ENCODE results near the gene B3GALT5. TPM values are rescaled to one million over a fixed set of nuclear protein-coding genes. Genes with fewer than 3 reads are reported as not detected.

B3GALT5 gene
- total and polyA plus RNA-seq, 2 of the 4 experiments (the other 2 are of a cell fraction): 0.05 to 0.18 TPM

- Histone ChIP-seq H2AK5ac (ENCODE audit: low read depth, low read length) (no peak overlapping the region), H2AFZ (replicated peaks; ENCODE audit: low read length, poor library complexity) (no peak overlapping the region), H4K20me1 (ENCODE audit: insufficient read depth, low read length) (no peaks in the 10 kb centered on the region), H4K8ac (ENCODE audit: low read depth in 2 of 2, low read length in 2 of 2) (no peak overlapping the region), H2BK5ac (ENCODE audit: low read depth, low read length, poor library complexity, severe bottlenecking) (no peak overlapping the region), H3K23ac (ENCODE audit: low read depth, low read length) (no peak overlapping the region), H3K4ac (ENCODE audit: low read depth, low read length) (no peak overlapping the region), H2BK15ac (ENCODE audit: low read depth, low read length) (no peak overlapping the region), H3K27me3 (ENCODE audit: control insufficient read depth, insufficient read depth, low read length) (no peaks in the 10 kb centered on the region), H3K36me3 (ENCODE audit: control insufficient read depth, insufficient read depth, low read length) (no peaks in the 10 kb centered on the region), H3K18ac (ENCODE audit: low read depth, low read length) (no peak overlapping the region), H3K14ac (replicated peaks; ENCODE audit: low read depth, low read length) (no peak overlapping the region), H3K4me3 (ENCODE audit: insufficient read depth, low read depth, low read length) (no peak overlapping the region), H4K91ac (ENCODE audit: insufficient read depth, low read depth, low read length) (no peak overlapping the region), H2AK9ac (replicated peaks; ENCODE audit: low read depth, low read length, poor library complexity) (no peak overlapping the region), H2BK20ac (ENCODE audit: low read depth, low read length) (no peak overlapping the region), H2BK120ac (ENCODE audit: low read depth, low read length) (no peak overlapping the region), H3K4me2 (ENCODE audit: low read depth, low read length) (no peak overlapping the region), H3K27ac (ENCODE audit: insufficient read depth, low read length) (no peak overlapping the region), H3K56ac (ENCODE audit: extremely low read depth, insufficient read depth, low read length) (no peak overlapping the region), H3K9ac (ENCODE audit: low read depth, low read length) (no peak overlapping the region), H3K79me1 (ENCODE audit: low read depth in 1 of 2, low read length in 2 of 2) (no peaks in the 10 kb centered on the region), H4K5ac (ENCODE audit: low read depth, low read length) (no peak overlapping the region), H3K4me1 (ENCODE audit: control insufficient read depth, insufficient read depth, low read length) (no peaks in the 10 kb centered on the region), H3K9me3 (ENCODE audit: control insufficient read depth, insufficient read depth, low read length) (no peaks in the 10 kb centered on the region), H3K9me1 (ENCODE audit: insufficient read depth, low read length) (no peaks in the 10 kb centered on the region)
- no peak for ATAC-seq (ENCODE audit: low read depth)
- intact Hi-C loops (cut with micrococcal nuclease) (no loop called here), dilution Hi-C loops (cut with HindIII; ENCODE audit: low sequenced_read_pairs, unreplicated experiment) (no loop called here), in situ Hi-C loops (cut with MboI; ENCODE audit: low sequenced_read_pairs) (no loop called here)
- no peak for DNase-seq
- POLR2A ChIA-PET (ENCODE audit: unreplicated experiment): no interaction called here
- no CpG with 5 or more reads among the region's 3 CpGs for WGBS, 2 experiments (ENCODE audit: extremely low coverage in 2 of 2, insufficient read length in 1 of 2)
- CTCF ChIA-PET: interaction anchor here (0.6 kb wide), 1 partner anchor 190 kb away, joined by 5 read pairs; no protein-coding TSS in a partner anchor
- no TSS peak for BruUV-seq (replicated peaks)
- TF ChIP-seq RCOR1 (IDR thresholded peaks at IDR 0.05; ENCODE audit: insufficient replicate concordance, low read length): no peak
- TF ChIP-seq POLR2A (IDR thresholded peaks at IDR 0.05; ENCODE audit: low read depth, low read length): no peak
- TF ChIP-seq MAZ (IDR thresholded peaks at IDR 0.05; ENCODE audit: borderline replicate concordance, low read depth, low read length): no peak
- TF ChIP-seq RFX5 (IDR thresholded peaks at IDR 0.05; ENCODE audit: low read depth, low read length): no peak
- no peak for TF ChIP-seq NFE2L2 (IDR thresholded peaks at IDR 0.05; ENCODE audit: low read depth, low read length)
- TF ChIP-seq MAFK (IDR thresholded peaks at IDR 0.05; ENCODE audit: low read depth, low read length): no peak
- TF ChIP-seq CHD1 (IDR thresholded peaks at IDR 0.05; ENCODE audit: low read depth, low read length): no peak
- no peak for TF ChIP-seq USF2 (IDR thresholded peaks at IDR 0.05; ENCODE audit: low read depth, low read length)
- TF ChIP-seq, protein P1, sequence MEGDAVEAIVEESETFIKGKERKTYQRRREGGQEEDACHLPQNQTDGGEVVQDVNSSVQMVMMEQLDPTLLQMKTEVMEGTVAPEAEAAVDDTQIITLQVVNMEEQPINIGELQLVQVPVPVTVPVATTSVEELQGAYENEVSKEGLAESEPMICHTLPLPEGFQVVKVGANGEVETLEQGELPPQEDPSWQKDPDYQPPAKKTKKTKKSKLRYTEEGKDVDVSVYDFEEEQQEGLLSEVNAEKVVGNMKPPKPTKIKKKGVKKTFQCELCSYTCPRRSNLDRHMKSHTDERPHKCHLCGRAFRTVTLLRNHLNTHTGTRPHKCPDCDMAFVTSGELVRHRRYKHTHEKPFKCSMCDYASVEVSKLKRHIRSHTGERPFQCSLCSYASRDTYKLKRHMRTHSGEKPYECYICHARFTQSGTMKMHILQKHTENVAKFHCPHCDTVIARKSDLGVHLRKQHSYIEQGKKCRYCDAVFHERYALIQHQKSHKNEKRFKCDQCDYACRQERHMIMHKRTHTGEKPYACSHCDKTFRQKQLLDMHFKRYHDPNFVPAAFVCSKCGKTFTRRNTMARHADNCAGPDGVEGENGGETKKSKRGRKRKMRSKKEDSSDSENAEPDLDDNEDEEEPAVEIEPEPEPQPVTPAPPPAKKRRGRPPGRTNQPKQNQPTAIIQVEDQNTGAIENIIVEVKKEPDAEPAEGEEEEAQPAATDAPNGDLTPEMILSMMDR (conservative IDR thresholded peaks at IDR 0.05; ENCODE audit: low read depth, low read length): no peak
- TF ChIP-seq SMC3 (IDR thresholded peaks at IDR 0.05; ENCODE audit: low read depth, low read length): no peak
- TF ChIP-seq RAD21 (IDR thresholded peaks at IDR 0.05; ENCODE audit: low read length): no peak
- TF ChIP-seq BHLHE40 (IDR thresholded peaks at IDR 0.05; ENCODE audit: low read depth, low read length): no peak
- no peak for TF ChIP-seq MXI1 (IDR thresholded peaks at IDR 0.05; ENCODE audit: borderline replicate concordance, low read depth, low read length)
- no peak for TF ChIP-seq ELK1 (IDR thresholded peaks at IDR 0.05; ENCODE audit: borderline replicate concordance, low read depth, low read length)
- TF ChIP-seq CEBPB (IDR thresholded peaks at IDR 0.05; ENCODE audit: low read depth, low read length): no peak
- no peak for TF ChIP-seq FOS (IDR thresholded peaks at IDR 0.05; ENCODE audit: low read depth, low read length)
Measured at GRCh38 chr21:39576518-39577128, 36.1 kb upstream of the B3GALT5 start.
